GM23338 (cell line): ENCODE measurements around the gene NIPSNAP3A. TPM values are rescaled to one million over a fixed set of nuclear protein-coding genes. Genes with fewer than 3 reads are reported as not detected.

Experiments
- ATAC-seq: fragments of 200-7000 bp; cut with Tn5 transposase; 3 replicates; pipeline ENCODE4 v1.9.1; 2020
- DNase-seq: peaks from one replicate; pipeline ENCODE4 v3.0.0-alpha.2; 2015; ENCODE audit warnings: low spot score
- H2AFZ ChIP-seq: fragments of 200-600 bp; sonication (generic); 2 replicates; pipeline ENCODE4 v1.8.0; 2016; ENCODE audit warnings: antibody characterized with exemption, mild to moderate bottlenecking, moderate library complexity
- H3F3A ChIP-seq: fragments of 200-600 bp; sonication (generic); replicated peaks from 2 replicates; pipeline ENCODE4 v1.8.0; 2017; ENCODE audit warnings: antibody characterized with exemption, mixed run types, low read depth
- H3K27ac ChIP-seq: fragments of 200-600 bp; sonication (generic); 2 replicates; pipeline ENCODE4 v1.6.1; 2016; ENCODE audit warnings: low read depth
- H3K27me3 ChIP-seq: fragments of 200-600 bp; sonication (generic); 2 replicates; pipeline ENCODE4 v1.8.0; 2016; ENCODE audit warnings: mild to moderate bottlenecking, mixed run types, moderate library complexity; ENCODE audit not compliant: insufficient read depth
- H3K36me3 ChIP-seq: fragments of 200-600 bp; sonication (generic); 2 replicates; pipeline ENCODE4 v1.8.0; 2016; ENCODE audit warnings: mild to moderate bottlenecking; ENCODE audit not compliant: insufficient read depth
- H3K4me1 ChIP-seq: fragments of 200-600 bp; sonication (generic); 2 replicates; pipeline ENCODE4 v1.8.0; 2016; ENCODE audit warnings: mild to moderate bottlenecking, moderate library complexity; ENCODE audit not compliant: insufficient read depth
- H3K4me2 ChIP-seq: fragments of 200-600 bp; sonication (generic); 2 replicates; pipeline ENCODE4 v1.7.1; 2017; ENCODE audit warnings: mixed run types
- H3K4me3 ChIP-seq: fragments of 200-600 bp; sonication (generic); 2 replicates; pipeline ENCODE4 v1.6.1; 2016; ENCODE audit warnings: mixed run types
- H3K79me2 ChIP-seq: fragments of 200-600 bp; sonication (generic); replicated peaks from 2 replicates; pipeline ENCODE4 v1.8.0; 2017; ENCODE audit warnings: mild to moderate bottlenecking; ENCODE audit not compliant: insufficient read depth
- H3K9me2 ChIP-seq: fragments of 200-600 bp; sonication (generic); 2 replicates; pipeline ENCODE4 v1.8.0; 2017; ENCODE audit not compliant: insufficient read depth
- H4K20me1 ChIP-seq: fragments of 200-600 bp; sonication (generic); replicated peaks from 2 replicates; pipeline ENCODE4 v1.8.0; 2017; ENCODE audit warnings: mild to moderate bottlenecking; ENCODE audit not compliant: insufficient read depth
- H3K27ac Mint-ChIP-seq: 2 replicates; pipeline ENCODE4 v1.8.0; 2020; ENCODE audit warnings: inconsistent platforms, mild to moderate bottlenecking, moderate library complexity, mixed read lengths
- H3K27me3 Mint-ChIP-seq: 3 replicates; pipeline ENCODE4 v1.8.0; 2022; ENCODE audit warnings: low read depth, mild to moderate bottlenecking, moderate library complexity, mixed read lengths, inconsistent platforms; ENCODE audit not compliant: insufficient read depth, poor library complexity
- H3K36me3 Mint-ChIP-seq: 3 replicates; pipeline ENCODE4 v1.8.0; 2021; ENCODE audit warnings: low read depth, mild to moderate bottlenecking, inconsistent platforms, moderate library complexity, mixed read lengths
- H3K4me1 Mint-ChIP-seq: 3 replicates; pipeline ENCODE4 v1.8.0; 2020; ENCODE audit warnings: mild to moderate bottlenecking, inconsistent platforms, mixed read lengths
- H3K4me3 Mint-ChIP-seq: 3 replicates; pipeline ENCODE4 v1.8.0; 2021; ENCODE audit warnings: moderate library complexity, mild to moderate bottlenecking, inconsistent platforms, mixed read lengths
- H3K9me3 Mint-ChIP-seq: 3 replicates; pipeline ENCODE4 v1.8.0; 2020; ENCODE audit warnings: moderate library complexity, mild to moderate bottlenecking, inconsistent platforms, mixed read lengths
- JUNB ChIP-seq: IDR thresholded peaks from one replicate; pipeline ENCODE4 v1.6.1; 2016; ENCODE audit warnings: antibody characterized with exemption; ENCODE audit not compliant: unreplicated experiment
- NANOG ChIP-seq: IDR thresholded peaks from 2 replicates; pipeline ENCODE4 v1.6.1; 2016; ENCODE audit warnings: antibody characterized with exemption, borderline replicate concordance
- STAT1 ChIP-seq: IDR thresholded peaks from one replicate; pipeline ENCODE4 v1.6.1; 2016; ENCODE audit warnings: antibody characterized with exemption; ENCODE audit not compliant: unreplicated experiment
- ZNF331 ChIP-seq: fragments of 250-450 bp; sonication (Bioruptor Pico); IDR thresholded peaks from 2 replicates; pipeline ENCODE4 v1.5.0; 2020; ENCODE audit warnings: low read depth, mild to moderate bottlenecking, moderate library complexity
- polyA plus RNA-seq: library from polyadenylated mRNA; unstranded; fragments of >200 nt; fragmentation: Nextera tagmentation; extraction: Ambion mirVana; gene quantifications from 2 replicates; pipeline ENCODE4 v1.2.1, GENCODE V29; 2016
- total RNA-seq: library from RNA; depleted of rRNA; stranded (reverse); fragments of >200 nt; shearing (Covaris generic); gene quantifications from 2 replicates; pipeline ENCODE4 v1.2.3, GENCODE V29; 2014
- TF ChIP-seq, protein P1 (sequence below): IDR thresholded peaks from 2 replicates; pipeline ENCODE4 v1.6.1; 2016; ENCODE audit warnings: antibody characterized with exemption
- TF ChIP-seq, protein P2 (sequence below): fragments of 250-450 bp; sonication (Bioruptor Pico); IDR thresholded peaks from 2 replicates; pipeline ENCODE4 v1.5.0; 2020; ENCODE audit warnings: mild to moderate bottlenecking, moderate library complexity
- TF ChIP-seq, protein P3 (sequence below), 2 experiments: fragments of 200-600 bp in 1 of 2; sonication (generic) in 1 of 2; conservative IDR thresholded peaks; 2 replicates each; pipeline versions ENCODE4 v1.5.1 to v1.6.1; 2016 to 2017; ENCODE audit warnings: antibody characterized with exemption in 2 of 2, low read depth in 2 of 2, mild to moderate bottlenecking in 2 of 2, moderate library complexity in 1 of 2

NIPSNAP3A gene
- total and polyA plus RNA-seq, 2 experiments from 2014 or later, result 9.6 to 13.0 TPM

DNA sequence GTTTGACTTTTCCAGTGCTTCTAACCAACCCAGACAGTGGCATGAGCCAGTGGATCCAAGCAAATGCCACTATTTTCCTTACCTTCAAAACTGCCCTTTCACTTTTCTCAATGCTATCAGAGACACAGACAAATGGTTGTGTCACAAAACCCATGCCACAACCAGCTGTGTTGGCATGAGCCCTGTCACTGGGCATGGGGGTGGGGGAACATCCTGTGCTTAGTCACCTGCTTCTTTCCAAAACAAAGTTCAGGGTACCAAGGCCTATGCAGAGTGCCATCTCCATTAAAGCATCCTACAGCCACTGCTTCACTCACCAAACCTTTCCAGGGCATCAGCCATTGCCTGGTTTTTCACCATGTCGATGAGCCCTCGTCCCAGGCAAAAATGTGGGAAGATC, 46.6 kb downstream of the NIPSNAP3A start:
- H3K9me2 ChIP-seq, result no peaks in the 10 kb centered on the region
- no peak overlapping the region for H3K4me3 ChIP-seq
- H3K36me3 ChIP-seq, result no peaks in the 10 kb centered on the region
- peaks cover 58% of the 10 kb centered on the region for H3K36me3 Mint-ChIP-seq
- no peaks in the 10 kb centered on the region for H4K20me1 ChIP-seq
- no peak overlapping the region for H3K4me3 Mint-ChIP-seq
- H3K27me3 ChIP-seq, result no peaks in the 10 kb centered on the region
- H3K27me3 Mint-ChIP-seq, result no peaks in the 10 kb centered on the region
- H3K27ac Mint-ChIP-seq, result no peak overlapping the region
- no peaks in the 10 kb centered on the region for H3F3A ChIP-seq
- TF ChIP-seq, protein P1, sequence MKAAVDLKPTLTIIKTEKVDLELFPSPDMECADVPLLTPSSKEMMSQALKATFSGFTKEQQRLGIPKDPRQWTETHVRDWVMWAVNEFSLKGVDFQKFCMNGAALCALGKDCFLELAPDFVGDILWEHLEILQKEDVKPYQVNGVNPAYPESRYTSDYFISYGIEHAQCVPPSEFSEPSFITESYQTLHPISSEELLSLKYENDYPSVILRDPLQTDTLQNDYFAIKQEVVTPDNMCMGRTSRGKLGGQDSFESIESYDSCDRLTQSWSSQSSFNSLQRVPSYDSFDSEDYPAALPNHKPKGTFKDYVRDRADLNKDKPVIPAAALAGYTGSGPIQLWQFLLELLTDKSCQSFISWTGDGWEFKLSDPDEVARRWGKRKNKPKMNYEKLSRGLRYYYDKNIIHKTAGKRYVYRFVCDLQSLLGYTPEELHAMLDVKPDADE, result no peak
- no peak overlapping the region for H3K4me2 ChIP-seq
- H3K4me1 Mint-ChIP-seq, result no peaks in the 10 kb centered on the region
- H3K4me1 ChIP-seq, result no peaks in the 10 kb centered on the region
- H3K27ac ChIP-seq, result no peak overlapping the region
- ATAC-seq, result no peak
- no peaks in the 10 kb centered on the region for H3K79me2 ChIP-seq
- no peak overlapping the region for H2AFZ ChIP-seq
- no peak for DNase-seq
- H3K9me3 Mint-ChIP-seq, result no peaks in the 10 kb centered on the region

DNA sequence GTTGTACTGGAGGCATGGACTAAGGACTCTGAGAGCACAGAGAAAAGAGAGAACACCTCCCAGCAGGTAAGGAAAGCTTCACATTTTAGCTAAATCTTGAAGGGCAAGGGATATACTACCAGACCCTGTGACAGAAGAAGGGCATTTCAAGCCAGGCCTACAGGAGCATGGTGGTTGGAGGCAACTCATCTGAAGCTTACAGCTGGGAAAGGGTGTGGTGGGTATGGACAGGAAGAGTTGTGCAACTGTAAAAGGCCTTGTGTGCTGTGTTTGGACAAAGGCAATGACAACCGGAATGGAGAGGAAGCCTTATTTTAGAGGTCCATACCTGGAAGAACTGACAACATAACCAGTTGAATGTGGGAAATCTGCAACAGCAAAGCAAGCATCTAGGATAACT, 47.6 kb downstream of the NIPSNAP3A start:
- Mint-ChIP-seq H3K27me3 (no peaks in the 10 kb centered on the region), H3K4me3 (no peak overlapping the region), H3K36me3 (peaks cover 58% of the 10 kb centered on the region), H3K9me3 (no peaks in the 10 kb centered on the region), H3K4me1 (no peaks in the 10 kb centered on the region), H3K27ac (no peak overlapping the region)
- Histone ChIP-seq H3K4me3 (no peak overlapping the region), H2AFZ (no peak overlapping the region), H4K20me1 (no peaks in the 10 kb centered on the region), H3K4me1 (no peaks in the 10 kb centered on the region), H3K27ac (no peak overlapping the region), H3K27me3 (no peaks in the 10 kb centered on the region), H3K36me3 (no peaks in the 10 kb centered on the region), H3F3A (no peaks in the 10 kb centered on the region), H3K9me2 (no peaks in the 10 kb centered on the region), H3K4me2 (no peak overlapping the region), H3K79me2 (no peaks in the 10 kb centered on the region)
- ATAC-seq (no peak), DNase-seq (no peak)
- no peak for TF ChIP-seq STAT1

DNA sequence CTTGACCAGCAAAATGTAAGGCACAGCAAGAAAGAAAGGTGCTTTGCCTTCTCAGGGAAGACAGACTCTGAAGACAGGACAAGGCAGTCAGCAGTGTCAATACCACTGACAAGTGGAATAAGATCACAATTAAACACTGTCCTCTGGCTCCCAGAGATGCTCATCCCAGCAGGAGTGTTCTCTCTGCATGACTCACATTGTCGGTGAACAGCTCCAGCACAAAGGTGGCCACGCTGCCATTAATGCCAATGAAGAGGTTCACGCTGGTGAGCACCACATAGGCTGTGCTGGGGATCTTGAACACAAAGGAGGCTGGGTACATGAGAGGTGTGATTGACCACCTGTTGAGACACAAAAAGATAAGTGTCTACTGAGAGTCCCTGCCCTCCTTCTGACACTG, 48.4 kb downstream of the NIPSNAP3A start:
- Histone ChIP-seq H3K9me2 (no peaks in the 10 kb centered on the region), H3K79me2 (no peaks in the 10 kb centered on the region), H3K4me3 (no peak overlapping the region), H3K4me1 (no peaks in the 10 kb centered on the region), H3K27me3 (no peaks in the 10 kb centered on the region), H3F3A (no peaks in the 10 kb centered on the region), H2AFZ (no peak overlapping the region), H3K36me3 (no peaks in the 10 kb centered on the region), H3K27ac (no peak overlapping the region), H4K20me1 (no peaks in the 10 kb centered on the region), H3K4me2 (no peak overlapping the region)
- Mint-ChIP-seq H3K4me1 (no peaks in the 10 kb centered on the region), H3K9me3 (no peaks in the 10 kb centered on the region), H3K36me3 (peaks cover 63% of the 10 kb centered on the region), H3K4me3 (no peak overlapping the region), H3K27me3 (no peaks in the 10 kb centered on the region), H3K27ac (peak overlapping the region; percentile 32; the same call in 1 of the 2 replicates)
- no peak for ATAC-seq
- DNase-seq, result no peak
- TF ChIP-seq, protein P1, result no peak
- no peak for TF ChIP-seq ZNF331
- TF ChIP-seq, protein P2, sequence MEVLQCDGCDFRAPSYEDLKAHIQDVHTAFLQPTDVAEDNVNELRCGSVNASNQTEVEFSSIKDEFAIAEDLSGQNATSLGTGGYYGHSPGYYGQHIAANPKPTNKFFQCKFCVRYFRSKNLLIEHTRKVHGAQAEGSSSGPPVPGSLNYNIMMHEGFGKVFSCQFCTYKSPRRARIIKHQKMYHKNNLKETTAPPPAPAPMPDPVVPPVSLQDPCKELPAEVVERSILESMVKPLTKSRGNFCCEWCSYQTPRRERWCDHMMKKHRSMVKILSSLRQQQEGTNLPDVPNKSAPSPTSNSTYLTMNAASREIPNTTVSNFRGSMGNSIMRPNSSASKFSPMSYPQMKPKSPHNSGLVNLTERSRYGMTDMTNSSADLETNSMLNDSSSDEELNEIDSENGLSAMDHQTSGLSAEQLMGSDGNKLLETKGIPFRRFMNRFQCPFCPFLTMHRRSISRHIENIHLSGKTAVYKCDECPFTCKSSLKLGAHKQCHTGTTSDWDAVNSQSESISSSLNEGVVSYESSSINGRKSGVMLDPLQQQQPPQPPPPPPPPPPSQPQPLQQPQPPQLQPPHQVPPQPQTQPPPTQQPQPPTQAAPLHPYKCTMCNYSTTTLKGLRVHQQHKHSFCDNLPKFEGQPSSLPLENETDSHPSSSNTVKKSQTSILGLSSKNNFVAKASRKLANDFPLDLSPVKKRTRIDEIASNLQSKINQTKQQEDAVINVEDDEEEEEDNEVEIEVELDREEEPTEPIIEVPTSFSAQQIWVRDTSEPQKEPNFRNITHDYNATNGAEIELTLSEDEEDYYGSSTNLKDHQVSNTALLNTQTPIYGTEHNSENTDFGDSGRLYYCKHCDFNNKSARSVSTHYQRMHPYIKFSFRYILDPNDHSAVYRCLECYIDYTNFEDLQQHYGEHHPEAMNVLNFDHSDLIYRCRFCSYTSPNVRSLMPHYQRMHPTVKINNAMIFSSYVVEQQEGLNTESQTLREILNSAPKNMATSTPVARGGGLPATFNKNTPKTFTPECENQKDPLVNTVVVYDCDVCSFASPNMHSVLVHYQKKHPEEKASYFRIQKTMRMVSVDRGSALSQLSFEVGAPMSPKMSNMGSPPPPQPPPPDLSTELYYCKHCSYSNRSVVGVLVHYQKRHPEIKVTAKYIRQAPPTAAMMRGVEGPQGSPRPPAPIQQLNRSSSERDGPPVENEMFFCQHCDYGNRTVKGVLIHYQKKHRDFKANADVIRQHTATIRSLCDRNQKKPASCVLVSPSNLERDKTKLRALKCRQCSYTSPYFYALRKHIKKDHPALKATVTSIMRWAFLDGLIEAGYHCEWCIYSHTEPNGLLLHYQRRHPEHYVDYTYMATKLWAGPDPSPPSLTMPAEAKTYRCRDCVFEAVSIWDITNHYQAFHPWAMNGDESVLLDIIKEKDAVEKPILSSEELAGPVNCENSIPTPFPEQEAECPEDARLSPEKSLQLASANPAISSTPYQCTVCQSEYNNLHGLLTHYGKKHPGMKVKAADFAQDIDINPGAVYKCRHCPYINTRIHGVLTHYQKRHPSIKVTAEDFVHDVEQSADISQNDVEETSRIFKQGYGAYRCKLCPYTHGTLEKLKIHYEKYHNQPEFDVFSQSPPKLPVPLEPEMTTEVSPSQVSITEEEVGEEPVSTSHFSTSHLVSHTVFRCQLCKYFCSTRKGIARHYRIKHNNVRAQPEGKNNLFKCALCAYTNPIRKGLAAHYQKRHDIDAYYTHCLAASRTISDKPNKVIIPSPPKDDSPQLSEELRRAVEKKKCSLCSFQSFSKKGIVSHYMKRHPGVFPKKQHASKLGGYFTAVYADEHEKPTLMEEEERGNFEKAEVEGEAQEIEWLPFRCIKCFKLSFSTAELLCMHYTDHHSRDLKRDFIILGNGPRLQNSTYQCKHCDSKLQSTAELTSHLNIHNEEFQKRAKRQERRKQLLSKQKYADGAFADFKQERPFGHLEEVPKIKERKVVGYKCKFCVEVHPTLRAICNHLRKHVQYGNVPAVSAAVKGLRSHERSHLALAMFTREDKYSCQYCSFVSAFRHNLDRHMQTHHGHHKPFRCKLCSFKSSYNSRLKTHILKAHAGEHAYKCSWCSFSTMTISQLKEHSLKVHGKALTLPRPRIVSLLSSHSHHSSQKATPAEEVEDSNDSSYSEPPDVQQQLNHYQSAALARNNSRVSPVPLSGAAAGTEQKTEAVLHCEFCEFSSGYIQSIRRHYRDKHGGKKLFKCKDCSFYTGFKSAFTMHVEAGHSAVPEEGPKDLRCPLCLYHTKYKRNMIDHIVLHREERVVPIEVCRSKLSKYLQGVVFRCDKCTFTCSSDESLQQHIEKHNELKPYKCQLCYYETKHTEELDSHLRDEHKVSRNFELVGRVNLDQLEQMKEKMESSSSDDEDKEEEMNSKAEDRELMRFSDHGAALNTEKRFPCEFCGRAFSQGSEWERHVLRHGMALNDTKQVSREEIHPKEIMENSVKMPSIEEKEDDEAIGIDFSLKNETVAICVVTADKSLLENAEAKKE (CRISPR knock-in tag), result no peak
- TF ChIP-seq, protein P3, sequence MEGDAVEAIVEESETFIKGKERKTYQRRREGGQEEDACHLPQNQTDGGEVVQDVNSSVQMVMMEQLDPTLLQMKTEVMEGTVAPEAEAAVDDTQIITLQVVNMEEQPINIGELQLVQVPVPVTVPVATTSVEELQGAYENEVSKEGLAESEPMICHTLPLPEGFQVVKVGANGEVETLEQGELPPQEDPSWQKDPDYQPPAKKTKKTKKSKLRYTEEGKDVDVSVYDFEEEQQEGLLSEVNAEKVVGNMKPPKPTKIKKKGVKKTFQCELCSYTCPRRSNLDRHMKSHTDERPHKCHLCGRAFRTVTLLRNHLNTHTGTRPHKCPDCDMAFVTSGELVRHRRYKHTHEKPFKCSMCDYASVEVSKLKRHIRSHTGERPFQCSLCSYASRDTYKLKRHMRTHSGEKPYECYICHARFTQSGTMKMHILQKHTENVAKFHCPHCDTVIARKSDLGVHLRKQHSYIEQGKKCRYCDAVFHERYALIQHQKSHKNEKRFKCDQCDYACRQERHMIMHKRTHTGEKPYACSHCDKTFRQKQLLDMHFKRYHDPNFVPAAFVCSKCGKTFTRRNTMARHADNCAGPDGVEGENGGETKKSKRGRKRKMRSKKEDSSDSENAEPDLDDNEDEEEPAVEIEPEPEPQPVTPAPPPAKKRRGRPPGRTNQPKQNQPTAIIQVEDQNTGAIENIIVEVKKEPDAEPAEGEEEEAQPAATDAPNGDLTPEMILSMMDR (conservative IDR thresholded peaks at IDR 0.05; ENCODE audit: low read depth in 2 of 2), result no peak
- no peak for TF ChIP-seq NANOG
- no peak for TF ChIP-seq STAT1
- TF ChIP-seq JUNB, result no peak
